Activated T-cell treated with anti-CD3 and anti-CD28 coated beads, Interleukin-2, amount 50 U/mL, for 4 hours (primary cell): ENCODE measurements around the gene P3H2. TPM values are rescaled to one million over a fixed set of nuclear protein-coding genes. Genes with fewer than 3 reads are reported as not detected.

Source experiments
- ATAC-seq, 2 donors: fragments of 200-7000 bp; cut with Tn5 transposase; one replicate each; pipeline ENCODE4 v1.10.0; 2021
- DNase-seq: peaks from one replicate; pipeline ENCODE4 v3.0.0-alpha.2; 2020
- H3K27me3 Mint-ChIP-seq: one replicate; pipeline ENCODE4 v1.8.0; 2021; ENCODE audit warnings: low read depth, mixed read lengths
- H3K36me3 Mint-ChIP-seq: one replicate; pipeline ENCODE4 v1.8.0; 2022; ENCODE audit warnings: mixed read lengths; ENCODE audit not compliant: insufficient read depth
- H3K4me1 Mint-ChIP-seq: one replicate; pipeline ENCODE4 v1.8.0; 2021; ENCODE audit warnings: low read depth, mixed read lengths
- H3K4me3 Mint-ChIP-seq: one replicate; pipeline ENCODE4 v1.8.0; 2021; ENCODE audit warnings: mild to moderate bottlenecking, moderate library complexity, mixed read lengths
- H3K9me3 Mint-ChIP-seq: one replicate; pipeline ENCODE4 v1.8.0; 2021; ENCODE audit warnings: mixed read lengths
- total RNA-seq, 3 donors: library from RNA; stranded (reverse); gene quantifications; one replicate each; pipeline ENCODE4 v1.2.1, GENCODE V29; 2021

Gene P3H2
- total RNA-seq, 3 donors from 2014 or later = 0.13 to 0.40 (median 0.19) TPM

- ATAC-seq (no peak), DNase-seq (no peak)
- no peak overlapping the region for H3K4me3 Mint-ChIP-seq
- H3K36me3 Mint-ChIP-seq = no peaks in the 10 kb centered on the region
- H3K9me3 Mint-ChIP-seq = no peaks in the 10 kb centered on the region
- no peaks in the 10 kb centered on the region for H3K4me1 Mint-ChIP-seq
- H3K27me3 Mint-ChIP-seq = peaks cover 1% of the 10 kb centered on the region
These were observed 212.1 kb downstream of the P3H2 start for GRCh38 chr3:189908646-189909045.

GRCh38 chr3:189907803-189908202 is 212.9 kb downstream of the P3H2 start:
- no peak overlapping the region for H3K4me3 Mint-ChIP-seq
- no peak for ATAC-seq
- DNase-seq = no peak
- H3K27me3 Mint-ChIP-seq = no peaks in the 10 kb centered on the region
- no peaks in the 10 kb centered on the region for H3K4me1 Mint-ChIP-seq
- no peaks in the 10 kb centered on the region for H3K9me3 Mint-ChIP-seq
- no peaks in the 10 kb centered on the region for H3K36me3 Mint-ChIP-seq

Other genes with a start within 250 kb of the P3H2 start
- gene CLDN1, start 201.5 kb upstream of the P3H2 start, total RNA-seq = 1 to 10 TPM in 1 of 3 donors, under 1 TPM in 2; 0.43 to 2.1 (median 0.66) TPM